Fibroblast of lung (primary cell): ENCODE data around the gene CTAG1A. TPM values are rescaled to one million over a fixed set of nuclear protein-coding genes. Genes with fewer than 3 reads are reported as not detected.

Experiments used
- DNase-seq, 2 donors: peaks; one replicate each; pipeline versions ENCODE4 v3.0.0 to v3.0.0-alpha.2; 2010; ENCODE audit warnings: low read depth in 2 of 2
- H2AFZ ChIP-seq: 2 replicates; pipeline ENCODE4 v1.5.1; 2012; ENCODE audit warnings: low read length, control low read depth, inconsistent platforms
- H3K27ac ChIP-seq: 2 replicates; pipeline ENCODE4 v1.5.1; 2011; ENCODE audit warnings: low read length, control low read depth; ENCODE audit not compliant: insufficient read depth
- H3K27me3 ChIP-seq: 2 replicates; pipeline ENCODE4 v1.5.1; 2011; ENCODE audit warnings: mild to moderate bottlenecking, low read length; ENCODE audit not compliant: control insufficient read depth, insufficient read depth
- H3K36me3 ChIP-seq: 2 replicates; pipeline ENCODE4 v1.5.1; 2011; ENCODE audit warnings: low read length; ENCODE audit not compliant: control insufficient read depth, insufficient read depth
- H3K4me1 ChIP-seq: 2 replicates; pipeline ENCODE4 v1.5.1; 2011; ENCODE audit warnings: low read length; ENCODE audit not compliant: control insufficient read depth, insufficient read depth; ENCODE audit errors: extremely low read depth
- H3K4me2 ChIP-seq: 2 replicates; pipeline ENCODE4 v1.5.1; 2011; ENCODE audit warnings: low read length, control low read depth; ENCODE audit not compliant: insufficient read depth; ENCODE audit errors: extremely low read depth
- H3K4me3 ChIP-seq, 4 experiments: fragments of 200-600 bp in 1 of 4; sonication (generic) in 1 of 4; replicated peaks in 1 of 4; 2 replicates each; pipeline ENCODE4 v1.5.1; 2011 to 2016; ENCODE audit warnings: low read length in 4 of 4, low read depth in 3 of 4, mild to moderate bottlenecking in 3 of 4, control low read depth in 2 of 4, inconsistent platforms in 1 of 4, mixed read lengths in 1 of 4; ENCODE audit not compliant: insufficient read depth in 1 of 4; ENCODE audit errors: control extremely low read depth in 1 of 4
- H3K79me2 ChIP-seq: 2 replicates; pipeline ENCODE4 v1.5.1; 2012; ENCODE audit warnings: mild to moderate bottlenecking, low read length, inconsistent platforms; ENCODE audit not compliant: control insufficient read depth, insufficient read depth
- H3K9ac ChIP-seq: 2 replicates; pipeline ENCODE4 v1.5.1; 2011; ENCODE audit warnings: mild to moderate bottlenecking, low read length, control low read depth; ENCODE audit not compliant: insufficient read depth
- H3K9me3 ChIP-seq: 2 replicates; pipeline ENCODE4 v1.5.1; 2012; ENCODE audit warnings: low read depth, low read length; ENCODE audit not compliant: control insufficient read depth, insufficient read depth
- H4K20me1 ChIP-seq: 2 replicates; pipeline ENCODE4 v1.5.1; 2011; ENCODE audit warnings: low read length; ENCODE audit not compliant: control insufficient read depth, insufficient read depth; ENCODE audit errors: extremely low read depth
- CTCF ChIP-seq, 2 donors: IDR thresholded peaks in 1 of 2; conservative IDR thresholded peaks in 1 of 2; 1 replicate in 1 of 2; 2 replicates in 1 of 2; pipeline ENCODE4 v1.5.1; 2011 to 2012; ENCODE audit warnings: low read length in 2 of 2, control low read depth in 1 of 2, inconsistent platforms in 1 of 2, low read depth in 1 of 2, mild to moderate bottlenecking in 1 of 2
- EZH2 ChIP-seq: IDR thresholded peaks from 2 replicates; pipeline ENCODE4 v1.5.1; 2012; ENCODE audit warnings: low read length, control low read depth, mild to moderate bottlenecking; ENCODE audit errors: missing control alignments
- polyA plus RNA-seq, 2 donors: library from polyadenylated mRNA; depleted of rRNA in 1 of 2; stranded (reverse) in 1 of 2; unstranded in 1 of 2; fragments of >200 nt; gene quantifications; 2 replicates each; pipeline ENCODE4 v1.2.1, GENCODE V29; 2011 to 2012; ENCODE audit warnings: missing spikeins in 1 of 2
- total RNA-seq: library from RNA; depleted of rRNA; stranded (reverse); fragments of >200 nt; gene quantifications from 2 replicates; pipeline ENCODE4 v1.2.1, GENCODE V29; 2014

The CTAG1A gene
- total and polyA plus RNA-seq, 2 donors (not counting 1 experiment from before 2014, with no cell fraction given) = not detected

GRCh38 chrX:154594491-154594890, 9.6 kb downstream of the CTAG1A start:
- no peaks in the 10 kb centered on the region for H3K4me1 ChIP-seq

DNA sequence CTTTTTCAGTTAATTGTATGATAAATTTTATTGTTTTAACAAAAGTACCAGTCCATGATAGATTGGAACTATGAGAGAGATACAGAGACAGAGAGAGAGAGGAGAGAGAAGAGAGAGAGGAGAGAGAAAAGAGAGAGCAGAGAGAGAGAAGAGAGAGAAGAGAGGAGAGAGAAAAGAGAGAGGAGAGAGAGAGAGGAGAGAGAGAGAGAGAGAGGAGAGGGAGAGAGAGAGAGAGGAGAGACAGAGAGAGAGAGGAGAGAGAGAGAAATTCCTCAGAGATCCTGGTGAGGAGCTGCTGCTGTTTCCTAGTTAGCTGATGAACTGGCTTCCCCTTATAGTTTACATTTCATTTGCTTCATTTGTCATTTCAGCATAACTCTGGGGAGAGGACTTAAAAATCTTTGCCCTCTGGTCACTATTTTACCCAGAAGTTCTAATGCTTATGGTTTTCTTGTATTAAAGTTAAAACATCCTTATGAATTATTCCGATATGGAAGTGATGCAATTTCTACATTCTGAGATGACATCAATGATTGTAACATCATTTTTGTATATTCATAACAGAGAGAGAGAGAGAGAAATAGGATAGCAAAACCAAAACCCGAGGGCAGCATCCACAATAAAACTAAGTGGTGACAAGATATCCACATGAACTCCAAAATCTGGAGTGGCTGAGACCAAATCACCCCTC, 10.8 kb downstream of the CTAG1A start:
- Histone ChIP-seq H3K4me3 (no peak overlapping the region), H3K9me3 (no peaks in the 10 kb centered on the region), H2AFZ (no peak overlapping the region), H3K27me3 (peaks cover 7% of the 10 kb centered on the region), H4K20me1 (no peaks in the 10 kb centered on the region), H3K4me2 (no peak overlapping the region), H3K36me3 (no peaks in the 10 kb centered on the region), H3K9ac (no peak overlapping the region), H3K79me2 (no peaks in the 10 kb centered on the region), H3K4me1 (no peaks in the 10 kb centered on the region), H3K27ac (no peak overlapping the region)
- TF ChIP-seq CTCF (conservative IDR thresholded peaks at IDR 0.05 in 1 of 2, IDR thresholded peaks at IDR 0.05 in 1 of 2; ENCODE audit: low read depth in 1 of 2, low read length in 2 of 2) = no peak
- TF ChIP-seq EZH2 = no peak
- DNase-seq = peak; percentile 33 to 35

More at GRCh38 chrX:154594491-154594890, 9.6 kb downstream of the CTAG1A start:
- DNase-seq = no peak
- Histone ChIP-seq H3K27ac (no peak overlapping the region), H3K9ac (no peak overlapping the region), H3K27me3 (peaks cover 7% of the 10 kb centered on the region), H4K20me1 (no peaks in the 10 kb centered on the region), H3K36me3 (no peaks in the 10 kb centered on the region), H3K79me2 (no peaks in the 10 kb centered on the region), H2AFZ (no peak overlapping the region), H3K4me3 (no peak overlapping the region), H3K9me3 (no peaks in the 10 kb centered on the region), H3K4me2 (no peak overlapping the region)
- TF ChIP-seq EZH2 = no peak
- no peak for TF ChIP-seq CTCF (conservative IDR thresholded peaks at IDR 0.05 in 1 of 2, IDR thresholded peaks at IDR 0.05 in 1 of 2; ENCODE audit: low read depth in 1 of 2, low read length in 2 of 2)

DNA sequence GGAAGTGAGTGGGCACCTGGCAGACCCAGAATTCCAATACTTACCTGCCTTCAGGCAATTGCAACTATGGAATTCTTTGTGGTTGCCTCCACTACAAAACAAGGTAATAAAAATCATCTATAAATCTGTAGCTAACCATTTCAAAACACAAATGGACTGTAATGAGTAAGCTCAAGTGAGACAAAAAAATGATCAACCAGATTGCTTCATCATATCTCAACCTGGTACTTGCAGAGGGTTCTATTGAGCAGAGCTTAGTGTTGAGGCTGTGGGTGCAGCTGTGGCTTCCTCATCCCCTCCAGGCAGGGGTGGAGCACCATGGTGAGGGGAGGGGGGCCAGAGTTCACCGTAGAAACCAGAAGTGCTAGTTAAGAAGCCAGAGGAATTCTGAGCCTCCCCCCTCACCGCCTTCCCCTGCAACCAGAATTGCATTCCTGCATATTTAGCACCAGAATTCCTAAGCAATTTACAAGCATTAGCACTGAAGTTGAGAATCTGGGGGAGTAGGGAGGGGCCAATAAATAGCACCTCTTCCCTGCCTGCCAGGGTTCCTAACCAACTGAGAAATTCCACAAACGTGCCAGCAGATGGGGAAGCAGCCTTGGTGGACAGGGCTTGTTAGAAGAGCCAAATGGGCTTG, 11.5 kb downstream of the CTAG1A start:
- no peaks in the 10 kb centered on the region for H4K20me1 ChIP-seq
- TF ChIP-seq CTCF (conservative IDR thresholded peaks at IDR 0.05 in 1 of 2, IDR thresholded peaks at IDR 0.05 in 1 of 2; ENCODE audit: low read depth in 1 of 2, low read length in 2 of 2) (no peak), EZH2 (no peak)
- H3K4me3 ChIP-seq = no peak overlapping the region
- H3K27ac ChIP-seq = no peak overlapping the region
- H2AFZ ChIP-seq = no peak overlapping the region
- H3K4me1 ChIP-seq = no peaks in the 10 kb centered on the region
- peak in 1 of 2 donors; percentile 95 for DNase-seq
- H3K9me3 ChIP-seq = no peaks in the 10 kb centered on the region
- no peaks in the 10 kb centered on the region for H3K79me2 ChIP-seq
- H3K36me3 ChIP-seq = no peaks in the 10 kb centered on the region
- H3K27me3 ChIP-seq = peaks cover 7% of the 10 kb centered on the region
- no peak overlapping the region for H3K9ac ChIP-seq
- no peak overlapping the region for H3K4me2 ChIP-seq
